G401 (cell line): ENCODE results near the gene OR2T2. TPM values are rescaled to one million over a fixed set of nuclear protein-coding genes. Genes with fewer than 3 reads are reported as not detected.
"Not testable (repeated sequence)": the region's sequence is repeated elsewhere in the genome, so short reads cannot be mapped to it uniquely, and the experiment has no call there.

Experiments used
- DNase-seq: peaks from one replicate; pipeline ENCODE4 v3.0.0-alpha.2; 2015; ENCODE audit warnings: low spot score
- in situ Hi-C: cut with HindIII; loops from 2 replicates; pipeline ENCODE4 v1.10.0; 2016; ENCODE audit warnings: low sequenced_read_pairs, mixed read lengths
- total RNA-seq: library from RNA; depleted of rRNA; stranded (reverse); fragments of >200 nt; shearing (Covaris generic); gene quantifications from 2 replicates; pipeline ENCODE4 v1.2.3, GENCODE V29; 2014; rRNA removed

The OR2T2 gene
- not detected in 2 replicates for total RNA-seq

DNA sequence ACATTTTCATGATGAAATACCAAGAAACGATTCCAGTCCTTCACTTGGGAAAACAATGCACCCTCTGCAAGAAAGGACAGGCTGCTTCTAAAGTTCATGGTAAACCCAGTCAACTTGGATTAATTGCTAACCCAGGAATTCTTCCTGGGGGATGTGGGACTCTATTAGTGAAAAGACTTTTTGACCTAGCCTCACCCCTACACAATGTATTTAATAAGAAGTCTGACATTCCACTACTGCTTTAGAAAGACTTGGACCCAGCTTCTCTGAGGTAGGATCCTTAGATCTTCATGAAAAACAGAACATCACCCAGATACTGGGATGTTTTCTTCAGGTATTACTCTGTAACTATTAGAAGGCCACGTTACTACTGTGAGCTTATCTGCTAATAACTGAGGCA lies at the start of gene OR2T2:
OR2T2 (plus strand) TSS at position 239 of the 400 bp plus-strand sequence. CDS start 7,161 bp downstream, outside the sequence.
- DNase-seq, in situ Hi-C loops: not testable (repeated sequence)

- in situ Hi-C loops: no loop called here
- DNase-seq: no peak
Observed at GRCh38 chr1:248402748-248403147, 42.7 kb upstream of the OR2T2 start, which contains the start of gene OR2T1. TSS of gene OR2T1 (plus strand) at chr1:248403048. CDS start at chr1:248406148, 3,100 bp downstream.

- DNase-seq: no peak
- in situ Hi-C loops: no loop called here
Observed at GRCh38 chr1:248404024-248404423, 41.4 kb upstream of the OR2T2 start.

DNA sequence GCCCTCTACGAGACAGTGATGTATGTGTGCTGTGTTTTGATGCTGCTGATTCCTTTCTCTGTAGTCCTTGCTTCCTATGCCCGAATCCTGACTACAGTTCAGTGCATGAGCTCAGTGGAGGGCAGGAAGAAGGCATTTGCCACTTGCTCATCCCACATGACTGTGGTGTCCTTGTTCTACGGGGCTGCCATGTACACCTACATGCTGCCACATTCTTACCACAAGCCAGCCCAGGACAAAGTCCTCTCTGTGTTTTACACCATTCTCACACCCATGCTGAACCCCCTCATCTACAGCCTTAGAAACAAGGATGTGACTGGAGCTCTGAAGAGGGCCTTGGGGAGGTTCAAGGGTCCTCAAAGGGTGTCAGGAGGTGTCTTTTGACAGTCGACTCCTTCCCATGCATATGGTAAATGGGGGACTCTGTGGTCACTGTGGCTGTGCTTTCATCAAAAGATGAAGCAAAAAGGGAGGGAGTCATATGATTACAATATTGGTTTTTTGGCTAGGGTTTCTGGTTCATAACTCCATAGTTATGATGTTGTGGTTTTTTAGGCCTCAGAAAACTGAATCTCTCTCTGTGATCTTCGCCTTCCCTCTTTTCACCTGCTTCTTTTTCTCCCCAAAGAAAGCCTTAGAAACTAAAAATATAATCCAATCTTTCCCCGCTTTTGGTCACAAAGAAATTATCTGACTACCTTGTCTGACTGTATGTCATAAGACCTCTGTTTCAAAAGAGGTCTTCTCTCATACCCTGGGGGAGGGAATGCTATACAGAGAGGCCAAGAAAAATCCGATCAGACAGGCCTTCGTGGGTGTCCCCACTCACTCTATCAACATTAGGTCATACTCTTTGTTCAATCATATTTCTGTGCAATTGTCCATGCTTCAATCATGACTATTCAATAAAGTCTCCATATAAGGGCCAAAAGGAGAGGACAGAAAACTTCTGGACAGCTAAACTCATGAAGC lies 38.4 kb upstream of the OR2T2 start:
- no peak for DNase-seq
- in situ Hi-C loops: no loop called here

GRCh38 chr1:248416226-248416625 lies 29.2 kb upstream of the OR2T2 start:
- in situ Hi-C loops: no loop called here
- no peak for DNase-seq

GRCh38 chr1:248417854-248418253 lies 27.6 kb upstream of the OR2T2 start:
- DNase-seq: no peak
- in situ Hi-C loops: no loop called here

- DNase-seq: no peak
- in situ Hi-C loops: no loop called here
Observed at GRCh38 chr1:248421384-248421783, 24.1 kb upstream of the OR2T2 start.

- DNase-seq, in situ Hi-C loops: not testable (repeated sequence)
Observed at GRCh38 chr1:248427526-248428191, 17.8 kb upstream of the OR2T2 start.

GRCh38 chr1:248428192-248428533 lies 17.3 kb upstream of the OR2T2 start:
- in situ Hi-C loops, DNase-seq: not testable (repeated sequence)

- in situ Hi-C loops, DNase-seq: not testable (repeated sequence)
Observed at GRCh38 chr1:248431683-248432082, 13.8 kb upstream of the OR2T2 start.

DNA sequence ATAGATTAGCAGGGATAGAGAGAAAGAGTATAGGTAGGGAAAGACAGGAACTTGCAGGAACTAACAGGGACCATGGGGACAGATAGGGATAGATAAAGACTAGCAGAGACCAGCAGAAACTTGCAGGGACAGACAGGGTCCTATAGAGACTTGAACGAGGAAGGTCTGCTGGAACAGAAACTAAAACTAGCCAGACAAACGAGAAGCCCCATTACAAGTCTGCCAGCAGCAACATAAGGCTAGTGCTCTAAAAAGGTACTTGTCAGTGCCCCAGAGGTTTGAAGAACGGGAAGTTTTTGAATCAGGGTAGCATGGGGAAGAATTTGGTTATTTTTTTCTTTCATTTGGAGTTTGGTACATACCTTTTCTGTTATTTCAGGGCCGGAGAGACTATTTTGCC lies 13.2 kb upstream of the OR2T2 start:
- in situ Hi-C loops, DNase-seq: not testable (repeated sequence)

GRCh38 chr1:248433811-248434415 lies 11.5 kb upstream of the OR2T2 start:
- DNase-seq, in situ Hi-C loops: not testable (repeated sequence)

DNA sequence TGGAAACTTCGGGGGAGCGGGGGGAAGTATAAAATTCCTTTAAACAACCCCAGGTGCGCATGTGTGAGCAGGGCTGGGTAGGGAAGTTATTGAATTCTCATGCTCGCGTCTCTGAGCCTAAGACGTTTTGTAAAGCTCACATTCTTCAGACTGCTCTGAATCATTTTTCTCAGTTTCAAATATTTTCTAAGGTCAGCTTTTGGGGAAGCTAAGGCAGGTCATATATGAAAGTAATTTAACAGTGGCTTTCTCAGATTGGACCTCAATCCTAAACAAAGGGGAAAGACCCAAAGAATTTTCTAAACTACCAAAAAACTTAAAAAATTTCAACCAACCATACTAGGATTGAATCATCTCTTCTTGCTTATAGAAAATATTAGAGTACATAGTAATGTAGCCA lies 10.5 kb upstream of the OR2T2 start:
- in situ Hi-C loops, DNase-seq: not testable (repeated sequence)

DNA sequence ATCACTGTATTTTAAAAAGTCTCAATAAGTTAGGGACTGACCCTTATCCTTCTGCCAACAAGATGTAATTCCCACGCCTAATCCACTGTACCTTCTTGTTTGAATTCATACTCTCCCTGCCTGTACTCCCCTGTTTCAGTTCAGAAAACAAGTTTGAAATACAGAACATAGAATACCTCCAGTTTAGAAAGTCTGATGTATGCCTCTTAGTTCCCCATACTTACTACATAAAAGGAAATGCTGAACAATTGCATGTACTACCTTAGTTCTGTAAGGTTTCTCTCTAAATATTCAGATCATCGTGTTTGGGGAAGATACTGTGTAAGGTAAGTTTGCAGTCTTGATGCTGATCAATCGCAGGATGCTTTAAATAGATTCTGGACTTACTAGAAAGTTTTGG lies 9.1 kb upstream of the OR2T2 start:
- DNase-seq, in situ Hi-C loops: not testable (repeated sequence)

DNA sequence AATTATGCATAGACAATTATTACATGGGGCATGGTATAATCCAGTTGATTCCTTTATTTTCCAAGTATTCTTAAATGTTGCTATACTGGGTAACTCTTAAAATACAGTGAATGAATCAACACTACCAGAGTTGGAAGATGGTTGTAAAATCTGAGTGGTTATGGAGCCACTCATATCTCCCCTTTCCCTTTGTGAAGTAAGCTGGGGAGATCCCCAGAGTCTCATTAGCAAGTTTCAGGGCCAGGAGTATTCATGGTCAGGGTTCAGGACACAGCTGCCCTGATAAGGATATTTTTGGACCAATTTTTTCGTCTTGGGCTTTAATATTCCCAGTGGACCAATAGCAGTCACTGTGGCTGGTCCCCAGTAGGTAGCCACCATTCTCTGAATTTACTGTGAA lies 6.8 kb upstream of the OR2T2 start:
- DNase-seq, in situ Hi-C loops: not testable (repeated sequence)

DNA sequence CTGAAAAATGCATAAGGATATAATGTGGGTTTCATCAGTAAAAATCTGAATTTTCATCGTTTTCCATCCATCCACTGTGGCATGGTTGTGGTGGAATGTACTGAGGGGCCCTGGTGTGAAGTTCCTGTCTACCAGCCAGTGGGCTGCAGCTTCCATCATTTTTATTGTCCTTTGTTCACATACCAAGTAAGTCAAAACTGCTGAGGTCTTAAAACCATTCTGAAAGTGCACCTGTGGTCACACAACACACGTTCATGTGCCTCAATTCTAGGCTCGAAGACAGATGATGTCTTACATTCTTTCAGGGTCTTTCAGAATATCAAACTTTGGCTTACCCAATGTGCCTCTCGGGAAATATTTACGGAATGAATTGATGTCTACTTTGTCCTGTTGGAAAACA lies 6.2 kb upstream of the OR2T2 start:
- in situ Hi-C loops, DNase-seq: not testable (repeated sequence)

DNA sequence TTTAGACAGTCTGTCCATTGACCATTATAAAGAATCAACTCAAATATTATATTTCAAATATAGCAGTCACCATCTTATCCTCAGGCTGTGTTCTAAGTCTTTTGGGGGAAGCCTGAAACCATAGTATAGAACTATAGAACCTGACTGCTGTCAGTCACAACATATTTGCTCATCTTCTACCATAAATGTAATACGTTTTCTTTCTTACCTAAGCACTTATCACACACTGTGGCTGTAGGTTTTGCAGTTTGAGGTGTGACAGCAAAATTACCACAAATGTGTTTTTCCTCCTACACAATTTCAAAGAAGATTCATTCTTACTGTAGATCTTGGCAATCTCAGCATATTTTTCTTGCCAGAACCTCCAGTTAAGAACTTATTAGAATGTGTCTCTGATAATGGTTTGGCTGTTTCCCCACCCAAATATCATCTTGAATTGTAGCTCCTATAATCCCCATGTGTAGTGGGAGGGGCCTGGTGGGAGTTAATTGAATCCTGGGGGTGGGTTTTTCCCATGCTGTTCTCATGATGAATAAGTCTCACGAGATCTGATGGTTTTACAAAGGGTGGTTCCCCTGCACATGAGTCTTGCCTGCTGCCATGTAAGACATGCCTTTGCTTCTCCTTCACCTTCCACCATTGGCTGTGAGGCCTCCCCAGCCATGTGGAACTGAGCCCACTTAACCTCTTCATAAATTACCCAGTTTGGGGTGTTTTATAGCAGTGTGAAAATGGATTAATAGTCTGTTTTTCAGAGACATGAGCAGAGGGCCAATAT lies 2.7 kb upstream of the OR2T2 start:
- in situ Hi-C loops: not testable (repeated sequence)

GRCh38 chr1:248444603-248445002 lies 834 bp upstream of the OR2T2 start:
- in situ Hi-C loops, DNase-seq: not testable (repeated sequence)

More for the DNA sequence above, 2.7 kb upstream of the OR2T2 start:
- DNase-seq: not testable (repeated sequence)
